ENCODE results near the gene GFOD2. TPM values are rescaled to one million over a fixed set of nuclear protein-coding genes. Genes with fewer than 3 reads are reported as not detected.

Gene GFOD2
- total RNA-seq, 4 donors from 2014 or later: 8.9 to 15.4 (median 11.6) TPM

DNA sequence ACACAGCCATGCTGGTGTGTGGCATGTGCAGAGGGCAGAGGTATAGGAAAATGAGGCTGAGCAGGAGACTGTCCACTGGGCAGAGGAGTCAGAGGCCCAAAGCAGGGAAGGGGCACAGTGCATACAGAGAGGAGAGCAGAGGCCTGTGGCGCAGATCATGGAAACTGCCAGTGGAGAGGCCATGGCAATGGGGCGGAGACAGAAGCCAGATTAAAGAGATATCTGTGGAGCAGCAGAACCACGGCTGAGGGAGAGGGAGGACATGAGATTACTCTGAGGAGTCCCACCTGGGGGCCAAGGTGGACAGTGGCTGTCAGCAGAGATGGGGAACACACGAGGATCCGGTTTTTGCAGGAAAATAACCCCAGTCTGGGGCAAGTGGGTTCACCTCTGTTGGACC is 44.0 kb upstream of the GFOD2 start:
- no peaks in the 10 kb centered on the region for H3K36me3 ChIP-seq
- intact Hi-C loops (cut with DNase I; ENCODE audit: low total_unique reads) (no loop called here), in situ Hi-C loops (cut with MboI; ENCODE audit: low sequenced_read_pairs in 4 of 4) (no loop called here)
- TF ChIP-seq, protein P1, sequence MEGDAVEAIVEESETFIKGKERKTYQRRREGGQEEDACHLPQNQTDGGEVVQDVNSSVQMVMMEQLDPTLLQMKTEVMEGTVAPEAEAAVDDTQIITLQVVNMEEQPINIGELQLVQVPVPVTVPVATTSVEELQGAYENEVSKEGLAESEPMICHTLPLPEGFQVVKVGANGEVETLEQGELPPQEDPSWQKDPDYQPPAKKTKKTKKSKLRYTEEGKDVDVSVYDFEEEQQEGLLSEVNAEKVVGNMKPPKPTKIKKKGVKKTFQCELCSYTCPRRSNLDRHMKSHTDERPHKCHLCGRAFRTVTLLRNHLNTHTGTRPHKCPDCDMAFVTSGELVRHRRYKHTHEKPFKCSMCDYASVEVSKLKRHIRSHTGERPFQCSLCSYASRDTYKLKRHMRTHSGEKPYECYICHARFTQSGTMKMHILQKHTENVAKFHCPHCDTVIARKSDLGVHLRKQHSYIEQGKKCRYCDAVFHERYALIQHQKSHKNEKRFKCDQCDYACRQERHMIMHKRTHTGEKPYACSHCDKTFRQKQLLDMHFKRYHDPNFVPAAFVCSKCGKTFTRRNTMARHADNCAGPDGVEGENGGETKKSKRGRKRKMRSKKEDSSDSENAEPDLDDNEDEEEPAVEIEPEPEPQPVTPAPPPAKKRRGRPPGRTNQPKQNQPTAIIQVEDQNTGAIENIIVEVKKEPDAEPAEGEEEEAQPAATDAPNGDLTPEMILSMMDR (IDR thresholded peaks at IDR 0.05 in 4 of 5, conservative IDR thresholded peaks at IDR 0.05 in 1 of 5): no peak
- no peak for TF ChIP-seq POLR2A (IDR thresholded peaks at IDR 0.05)
- H3K4me1 ChIP-seq: peaks cover 27 to 30% of the 10 kb centered on the region in 2 donors
- no peaks in the 10 kb centered on the region for H3K9me3 ChIP-seq
- no peak overlapping the region for H3K4me3 ChIP-seq
- no peaks in the 10 kb centered on the region for H3K27me3 ChIP-seq
- ATAC-seq (no peak), DNase-seq (no peak)
- peak overlapping the region in 1 of 4 donors; percentile 25 for H3K27ac ChIP-seq

DNA sequence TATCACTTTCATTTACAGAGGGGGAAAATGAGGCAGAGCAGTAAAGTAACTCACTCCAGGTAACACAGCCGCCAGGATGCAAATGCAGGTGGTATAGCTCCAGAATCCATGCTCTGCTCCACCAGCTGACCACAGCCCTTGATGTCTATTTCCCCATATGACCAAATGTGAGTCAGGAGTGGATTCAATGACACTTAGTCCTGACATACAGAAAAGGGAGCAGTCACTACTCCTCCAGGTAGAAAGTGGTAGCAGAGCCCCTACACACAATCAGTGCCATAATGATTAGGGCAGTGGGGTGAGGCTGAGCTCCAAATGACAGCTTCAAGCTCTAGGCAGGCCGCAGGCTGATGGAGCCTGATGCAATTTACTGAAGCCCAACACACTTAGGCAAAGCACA is 43.3 kb upstream of the GFOD2 start:
- H3K9me3 ChIP-seq: no peaks in the 10 kb centered on the region
- DNase-seq (no peak), ATAC-seq (no peak)
- in situ Hi-C loops (cut with MboI; ENCODE audit: low sequenced_read_pairs in 4 of 4): no loop called here
- H3K36me3 ChIP-seq: no peaks in the 10 kb centered on the region
- no peaks in the 10 kb centered on the region for H3K27me3 ChIP-seq
- peaks cover 27 to 30% of the 10 kb centered on the region in 2 donors for H3K4me1 ChIP-seq
- intact Hi-C loops (cut with DNase I; ENCODE audit: low total_unique reads): no loop called here
- no peak overlapping the region for H3K4me3 ChIP-seq
- TF ChIP-seq POLR2A (IDR thresholded peaks at IDR 0.05): no peak
- TF ChIP-seq, protein P1 (IDR thresholded peaks at IDR 0.05 in 4 of 5, conservative IDR thresholded peaks at IDR 0.05 in 1 of 5): no peak
- H3K27ac ChIP-seq: peak overlapping the region in 2 of 4 donors; percentile 21 to 75

DNA sequence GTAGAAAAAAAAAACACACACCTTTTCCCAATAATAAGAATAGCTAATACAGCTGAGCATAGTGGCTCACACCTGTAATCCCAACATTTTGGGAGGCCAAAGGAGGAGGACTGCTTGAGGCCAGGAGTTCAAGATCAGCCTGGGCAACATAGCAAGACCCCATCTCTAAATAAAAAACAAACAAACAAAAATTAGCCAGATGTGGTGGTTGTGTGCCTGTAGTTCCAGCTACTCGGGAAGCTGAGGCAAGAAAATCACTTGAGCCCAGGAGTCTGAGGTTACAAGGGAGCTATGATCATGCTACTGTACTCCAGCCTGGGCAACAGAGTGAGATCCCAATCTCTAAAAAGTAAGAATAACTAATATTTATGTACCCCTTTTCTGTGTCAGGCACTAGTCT is 42.8 kb upstream of the GFOD2 start:
- H3K4me3 ChIP-seq: no peak overlapping the region
- ATAC-seq: no peak
- intact Hi-C loops (cut with DNase I; ENCODE audit: low total_unique reads) (no loop called here), in situ Hi-C loops (cut with MboI; ENCODE audit: low sequenced_read_pairs in 4 of 4) (no loop called here)
- TF ChIP-seq, protein P1 (IDR thresholded peaks at IDR 0.05 in 4 of 5, conservative IDR thresholded peaks at IDR 0.05 in 1 of 5): no peak
- TF ChIP-seq POLR2A (IDR thresholded peaks at IDR 0.05): no peak
- H3K4me1 ChIP-seq: peaks cover 25 to 27% of the 10 kb centered on the region in 2 donors
- no peaks in the 10 kb centered on the region for H3K9me3 ChIP-seq
- no peaks in the 10 kb centered on the region for H3K36me3 ChIP-seq
- no peaks in the 10 kb centered on the region for H3K27me3 ChIP-seq
- H3K27ac ChIP-seq: peak overlapping the region in 2 of 4 donors; percentile 21 to 75
- DNase-seq: no peak

DNA sequence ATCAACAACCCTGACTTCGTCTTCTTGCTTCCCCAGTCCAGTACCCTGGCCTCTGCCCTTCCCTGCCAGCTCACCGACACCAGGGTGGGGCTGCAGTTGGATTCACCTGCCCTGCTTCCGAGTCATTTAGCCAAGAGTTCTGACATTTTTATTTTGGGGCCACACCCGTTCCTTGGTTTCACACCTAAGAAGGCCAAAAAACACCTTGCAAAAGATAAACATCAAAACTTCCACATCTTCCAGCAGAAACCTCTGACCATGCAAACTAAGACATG is 41.8 kb upstream of the GFOD2 start:
- TF ChIP-seq POLR2A (IDR thresholded peaks at IDR 0.05): no peak
- TF ChIP-seq, protein P1 (IDR thresholded peaks at IDR 0.05 in 4 of 5, conservative IDR thresholded peaks at IDR 0.05 in 1 of 5): no peak
- no peak for DNase-seq
- Histone ChIP-seq H3K36me3 (no peaks in the 10 kb centered on the region), H3K27me3 (no peaks in the 10 kb centered on the region), H3K4me1 (peaks cover 17 to 19% of the 10 kb centered on the region in 2 donors), H3K9me3 (no peaks in the 10 kb centered on the region), H3K27ac (peak overlapping the region; percentile 35 to 75 (median 57)), H3K4me3 (no peak overlapping the region)
- ATAC-seq: no peak
- intact Hi-C loops (cut with DNase I; ENCODE audit: low total_unique reads) (no loop called here), in situ Hi-C loops (cut with MboI; ENCODE audit: low sequenced_read_pairs in 4 of 4) (no loop called here)

All from gastrocnemius medialis (tissue), 4 donors.